GM19043 (cell line): ENCODE results near the gene PTPA.

Experiments used
- ATAC-seq: cut with Tn5 transposase; IDR thresholded peaks from one replicate; pipeline ENCODE4 v1.9.1; 2021; ENCODE audit warnings: low read depth; ENCODE audit not compliant: unreplicated experiment

PTPA gene

GRCh38 chr9:129110740-129111527, at the start of gene PTPA, which contains the start of gene CRAT:
Gene PTPA, plus strand, starts transcription at chr9:129111415. Its CDS starts 186 bp downstream, at chr9:129111601.
Gene CRAT, minus strand, starts transcription at chr9:129110793. Its CDS starts 284 bp downstream, at chr9:129110509.
- ATAC-seq: peak; percentile 85

DNA sequence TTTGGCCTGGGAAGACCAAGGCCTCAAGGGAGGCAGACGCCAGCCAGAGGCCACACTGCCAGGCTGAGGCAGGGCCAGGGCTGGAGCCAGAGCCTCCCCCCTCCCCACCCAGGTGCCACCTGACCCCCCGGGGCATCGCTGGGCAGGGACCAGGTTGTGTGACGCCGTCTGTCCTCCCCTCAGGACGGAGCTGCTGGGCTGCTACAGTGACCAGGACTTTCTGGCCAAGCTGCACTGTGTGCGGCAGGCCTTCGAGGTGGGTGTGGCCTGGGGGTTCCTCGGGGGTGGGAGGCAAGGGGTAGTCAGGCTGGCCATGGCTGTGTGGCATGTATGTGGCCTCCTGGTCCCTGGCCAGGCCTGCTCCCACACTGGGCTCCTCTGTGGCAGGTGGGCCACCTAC, 48.2 kb upstream of the PTPA start:
- no peak for ATAC-seq

DNA sequence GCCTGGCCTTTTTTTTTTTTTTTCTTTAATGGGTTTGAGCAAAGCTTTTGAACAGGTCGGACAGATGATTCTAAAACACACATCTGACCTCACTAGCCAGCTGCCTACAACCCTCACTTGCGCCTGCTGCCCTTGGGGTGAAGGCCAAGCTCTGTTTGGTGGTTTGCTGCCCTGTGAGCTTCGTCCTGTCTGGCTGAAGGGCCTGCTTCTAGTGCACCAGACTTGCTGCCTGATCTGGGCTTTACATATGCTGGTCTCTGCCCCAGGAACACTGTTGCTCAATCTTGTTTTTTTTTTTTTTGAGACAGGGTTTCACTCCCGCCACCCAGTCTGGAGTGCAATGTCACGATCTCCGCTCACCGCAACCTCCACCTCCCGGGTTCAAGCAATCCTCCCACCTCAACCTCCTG, 46.7 kb upstream of the PTPA start:
- ATAC-seq: no peak

DNA sequence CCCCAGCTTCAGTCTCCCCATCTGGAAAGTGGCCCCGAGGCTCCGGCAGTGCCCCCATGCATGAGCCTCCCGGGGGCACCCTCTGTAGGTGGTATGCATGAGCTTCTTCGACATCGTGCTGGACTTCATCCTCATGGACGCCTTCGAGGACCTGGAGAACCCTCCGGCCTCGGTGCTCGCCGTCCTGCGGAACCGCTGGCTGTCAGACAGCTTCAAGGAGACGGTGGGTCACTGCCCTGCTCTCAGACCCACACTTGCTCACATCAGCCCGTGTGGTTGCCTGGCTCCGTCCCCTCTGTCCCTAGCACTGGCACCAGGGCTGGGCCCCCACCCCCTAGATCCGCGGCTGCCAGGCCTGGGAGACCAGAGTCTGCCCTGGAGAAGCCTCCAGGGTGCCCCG, 43.1 kb upstream of the PTPA start:
- ATAC-seq: no peak

- peak; percentile 76 for ATAC-seq
Observed at GRCh38 chr9:129068990-129069861, 42.0 kb upstream of the PTPA start.

- ATAC-seq: no peak
Observed at GRCh38 chr9:129069862-129070641, 41.2 kb upstream of the PTPA start.

DNA sequence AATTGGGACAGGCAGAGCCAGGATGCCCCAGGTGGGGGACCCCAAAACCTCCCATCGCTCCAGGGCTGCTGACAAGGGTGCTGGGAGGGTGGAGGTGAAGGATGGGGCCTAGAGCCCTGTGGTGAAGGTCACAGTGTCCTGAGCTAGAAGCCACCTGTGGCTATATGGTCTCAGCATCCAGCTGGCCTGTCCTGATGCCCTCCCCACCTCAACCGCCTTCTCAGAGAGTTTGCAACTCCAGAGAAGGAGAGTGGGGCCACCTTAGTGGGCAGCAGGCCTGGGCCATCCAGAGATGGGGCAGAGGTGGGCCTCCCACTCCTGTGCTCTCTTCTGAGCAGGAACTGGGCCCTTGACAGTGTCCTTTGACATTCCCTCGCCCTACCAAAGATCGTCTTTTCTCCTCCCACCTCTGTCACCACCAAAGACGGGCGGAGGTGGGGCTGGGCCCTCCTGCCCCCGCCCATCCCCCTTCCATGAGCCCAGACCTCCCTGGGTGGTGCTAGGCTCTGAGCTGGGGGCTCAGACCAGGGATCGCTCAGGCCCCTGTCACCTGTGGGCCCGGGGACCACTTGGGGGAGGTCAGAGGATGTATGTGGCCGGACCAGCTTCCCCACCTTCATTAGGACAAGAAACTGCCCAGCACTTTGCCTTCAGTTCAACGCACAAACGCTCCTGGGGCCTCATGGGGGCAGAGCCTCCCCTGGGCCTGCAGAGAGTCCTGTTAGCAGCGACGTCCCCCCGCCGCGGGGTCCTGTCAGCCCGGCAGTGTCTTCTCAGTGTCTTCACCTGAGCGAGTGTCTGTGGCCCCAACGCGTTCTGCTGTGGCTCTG, 40.3 kb upstream of the PTPA start:
- ATAC-seq: no peak

DNA sequence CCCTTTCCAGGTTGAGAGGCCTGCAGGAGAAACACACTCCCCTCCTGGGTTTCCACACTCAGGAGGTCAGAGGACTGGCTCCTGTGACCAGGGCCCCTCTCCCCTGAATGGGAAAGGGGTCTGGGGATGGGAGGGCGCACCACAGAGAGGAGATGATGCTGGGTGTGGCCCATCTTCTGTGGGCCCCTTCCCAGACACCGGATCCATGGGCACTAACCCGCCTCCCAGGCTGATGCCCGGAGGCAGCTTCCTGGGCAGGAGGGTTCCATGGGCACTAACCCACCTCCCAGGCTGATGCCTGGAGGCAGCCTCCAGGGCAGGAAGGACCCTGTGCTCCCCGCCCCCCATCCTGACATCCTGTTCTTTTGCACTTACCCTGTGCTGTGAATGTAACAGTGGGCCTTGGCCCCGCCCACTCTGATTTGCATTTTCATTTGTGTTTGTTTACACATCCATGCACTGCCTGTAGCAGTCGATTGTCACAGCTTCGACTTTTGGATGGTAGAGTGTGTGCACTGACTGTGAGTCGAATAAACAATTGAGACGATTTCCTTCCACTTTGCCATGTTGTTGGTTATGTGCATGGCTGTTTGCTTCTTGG, 39.6 kb upstream of the PTPA start:
- ATAC-seq: no peak

- ATAC-seq: no peak
Observed at GRCh38 chr9:129072171-129072570, 39.0 kb upstream of the PTPA start.

- no peak for ATAC-seq
Observed at GRCh38 chr9:129073404-129073803, 37.8 kb upstream of the PTPA start.

DNA sequence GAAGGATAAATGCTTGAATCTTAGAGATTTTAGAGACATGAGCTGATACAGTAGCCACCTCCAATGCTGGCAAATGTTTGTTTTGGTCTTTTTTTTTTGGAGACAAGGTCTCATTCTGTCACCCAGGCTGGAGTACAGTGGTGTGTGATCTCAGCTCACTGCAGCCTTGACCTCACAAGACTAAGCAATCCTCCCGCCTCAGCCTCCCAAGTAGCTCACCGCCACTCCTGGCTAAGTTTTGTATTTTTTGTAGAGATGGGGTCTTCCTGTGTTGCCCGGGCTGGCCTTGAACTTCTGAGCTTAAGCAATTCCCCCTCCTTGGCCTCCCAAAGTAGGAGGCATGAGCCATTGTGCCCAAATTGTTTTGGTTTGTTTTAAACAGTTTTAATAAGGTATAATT, 37.1 kb upstream of the PTPA start:
- no peak for ATAC-seq

DNA sequence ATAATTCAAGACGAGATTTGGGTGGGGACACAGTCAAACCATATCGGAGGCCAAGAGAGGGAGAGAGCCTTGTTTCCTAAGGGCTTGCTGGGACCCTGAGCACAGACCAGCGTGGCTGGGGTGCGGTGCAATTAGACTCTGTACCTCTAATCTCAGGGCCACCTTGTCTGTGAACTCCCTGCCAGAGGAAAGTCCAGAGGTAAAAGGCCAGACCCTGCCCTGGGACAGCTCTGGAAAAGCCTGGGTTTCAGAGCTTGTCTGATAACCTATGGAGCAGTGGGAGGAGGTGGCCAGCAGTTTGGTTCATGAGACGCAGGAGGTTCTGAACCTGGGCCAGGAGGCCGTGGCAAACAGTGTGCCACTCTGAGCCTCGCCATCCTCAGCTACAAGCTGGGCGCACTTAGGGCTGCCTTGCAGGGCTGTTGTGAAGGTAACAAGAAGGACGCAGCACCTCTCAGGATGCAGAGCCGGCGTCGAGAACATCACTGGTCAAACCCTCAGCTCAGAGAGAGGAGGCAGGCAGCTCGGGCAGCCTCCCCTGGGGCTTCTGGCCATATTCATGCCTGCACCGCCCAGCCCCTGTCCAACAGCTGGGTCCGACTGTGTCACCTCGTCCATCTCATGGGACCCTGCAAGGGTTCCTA, 35.1 kb upstream of the PTPA start:
- no peak for ATAC-seq

- ATAC-seq: no peak
Observed at GRCh38 chr9:129076640-129077037, 34.6 kb upstream of the PTPA start.

DNA sequence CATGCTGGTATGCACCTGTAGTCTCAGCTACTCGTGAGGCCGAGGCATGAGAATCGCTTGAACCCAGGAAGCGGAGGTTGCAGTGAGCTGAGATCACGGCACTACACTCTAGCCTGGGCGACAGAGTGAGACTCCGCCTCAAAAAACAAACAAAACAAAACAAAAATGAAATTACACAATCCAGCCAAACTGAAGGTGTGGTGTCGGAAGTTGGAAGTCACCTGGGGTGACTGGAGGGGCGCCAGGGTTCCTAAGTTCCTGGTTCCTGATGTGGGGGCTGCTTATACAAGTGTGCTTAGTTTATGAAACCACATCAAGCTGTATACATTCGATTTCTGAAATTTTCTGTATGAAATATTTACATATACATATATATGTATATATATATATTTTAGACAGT, 34.0 kb upstream of the PTPA start:
- no peak for ATAC-seq

DNA sequence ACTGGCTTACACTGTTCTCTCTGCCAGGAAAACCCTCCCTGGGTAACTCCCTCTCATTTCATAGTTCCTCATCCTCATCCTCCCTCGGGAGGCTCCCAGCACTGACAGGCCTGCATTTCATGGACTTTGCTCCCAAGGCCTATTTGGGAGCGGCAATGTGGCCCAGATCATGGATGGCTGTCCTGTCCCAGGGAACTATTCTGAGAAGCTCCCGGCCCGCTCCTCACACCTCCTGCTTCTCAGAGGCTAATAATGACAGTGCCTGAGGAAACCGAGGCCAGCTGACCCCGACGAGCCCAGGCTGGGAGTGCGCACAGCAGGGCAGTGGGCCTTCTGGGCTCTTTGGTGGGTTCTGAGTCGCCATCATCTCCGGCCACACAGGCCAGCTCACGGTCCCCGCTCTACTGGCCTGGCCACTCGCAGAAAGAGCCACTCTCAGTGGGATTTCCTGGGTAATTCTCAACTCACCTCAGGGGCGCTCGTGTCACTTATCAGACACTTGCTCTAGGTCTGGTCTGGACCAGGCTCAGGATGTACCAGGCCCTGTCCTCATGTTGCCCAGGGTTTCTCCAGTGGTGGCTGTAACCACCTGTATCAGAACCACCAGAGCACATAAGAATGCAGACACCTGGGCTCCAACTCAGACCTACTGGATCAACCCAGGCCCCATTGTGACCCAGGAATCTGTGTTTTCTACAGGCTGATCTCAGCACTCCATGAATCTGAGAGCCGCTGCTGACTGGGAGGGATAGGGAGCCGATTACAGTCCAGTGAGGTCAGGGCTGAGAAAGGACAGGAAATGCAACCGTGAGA, 32.3 kb upstream of the PTPA start:
- ATAC-seq: no peak

DNA sequence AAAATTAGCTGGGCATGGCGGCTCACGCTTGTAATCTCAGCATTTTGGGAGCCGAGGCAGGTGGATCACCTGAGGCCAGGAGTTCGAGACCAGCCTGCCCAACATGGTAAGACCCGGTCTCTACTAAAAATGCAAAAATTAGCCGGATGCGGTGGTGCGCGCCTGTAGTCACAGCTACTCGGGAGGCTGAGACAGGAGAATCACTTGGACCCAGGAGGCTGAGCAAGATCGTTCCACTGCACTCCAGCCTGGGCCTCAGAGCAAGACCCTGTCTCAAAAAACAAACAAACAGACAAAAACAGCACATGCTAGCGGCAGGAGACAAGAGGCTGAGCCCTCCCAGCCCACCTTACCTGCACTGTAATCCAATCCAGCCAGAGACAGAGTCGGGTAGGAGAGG, 31.4 kb upstream of the PTPA start:
- no peak for ATAC-seq

GRCh38 chr9:129080298-129080600, 31.0 kb upstream of the PTPA start:
- ATAC-seq: no peak

- ATAC-seq: peak; percentile 90
Observed at GRCh38 chr9:129080601-129081387, 30.4 kb upstream of the PTPA start, which contains the start of gene DOLPP1. Gene DOLPP1, plus strand, starts transcription at chr9:129081111. Its CDS starts 21 bp downstream, at chr9:129081132.
